T-helper 2 cell treated with Interferon-gamma antibody and Interleukin-4, amounts not matched to agents 100 ng/mL and 5 ng/mL, for 36 hours (primary cell): Measurements from ENCODE around the gene PTDSS2. TPM values are rescaled to one million over a fixed set of nuclear protein-coding genes. Genes with fewer than 3 reads are reported as not detected.
"Not testable (repeated sequence)": the region's sequence is repeated elsewhere in the genome, so short reads cannot be mapped to it uniquely, and the experiment has no call there.

Source experiments
- intact Hi-C: fragments of 100-400 bp; cut with micrococcal nuclease; formaldehyde crosslinking; loops from one replicate; pipeline ENCODE4 v1.15.1; 2023
- total RNA-seq: library from RNA; stranded (reverse); gene quantifications from 2 replicates; pipeline ENCODE4 v1.2.3, GENCODE V29; 2022

PTDSS2 gene
- total RNA-seq, 1 donor from 2014 or later, result 26.5 TPM

DNA sequence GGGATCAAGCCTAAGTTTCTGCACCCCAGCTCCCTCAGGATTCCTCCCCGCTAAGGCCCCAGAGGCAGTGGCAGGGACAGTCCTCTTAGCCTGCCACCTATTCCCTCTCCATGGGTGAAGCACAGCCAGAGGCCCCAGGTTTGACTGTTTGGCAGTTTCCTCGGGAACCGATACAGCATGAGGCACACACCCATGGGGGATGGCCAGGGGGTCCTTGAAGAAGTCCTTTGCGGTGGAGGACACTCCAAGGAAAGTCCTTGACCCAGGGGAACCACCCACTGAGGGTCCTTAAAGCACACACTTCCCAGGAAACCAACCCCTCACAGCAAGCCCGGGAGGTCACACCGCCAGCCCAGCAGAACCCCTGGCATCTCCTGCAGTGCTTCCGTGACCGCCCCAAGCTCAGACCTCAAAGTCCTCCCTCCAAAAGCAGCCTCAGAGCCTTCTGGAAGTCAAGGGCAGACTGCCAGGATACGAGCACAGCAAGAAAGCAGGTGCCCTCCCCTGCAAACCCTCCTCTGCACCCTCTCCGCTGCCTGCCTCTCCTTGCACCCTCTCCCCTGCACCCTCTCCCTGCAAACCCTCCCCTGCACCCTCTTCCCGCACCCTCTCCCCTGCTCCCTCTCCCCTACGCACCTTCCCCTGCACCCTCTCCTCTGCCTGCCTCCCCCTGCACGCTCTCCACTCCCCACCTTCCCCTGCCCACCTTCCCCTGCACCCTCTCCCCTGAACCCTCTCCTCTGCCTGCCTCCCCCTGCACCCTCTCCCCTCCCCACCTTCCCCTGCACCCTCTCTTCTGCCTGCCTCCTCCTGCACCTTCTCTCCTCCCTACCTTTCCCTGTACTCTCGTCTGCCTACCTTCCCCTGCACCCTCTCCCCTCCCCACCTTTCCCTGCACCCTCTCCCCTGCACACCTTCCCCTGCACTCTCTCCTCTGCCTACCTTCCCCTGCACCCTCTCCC, 36.7 kb upstream of the PTDSS2 start:
- intact Hi-C loops, result loop anchor here (2.0 kb wide), 2 partner anchors 177 to 207 kb away; partner anchors contain the start of genes BET1L, PSMD13, RIC8A and SIRT3

- intact Hi-C loops, result loop anchor here (2.0 kb wide), 2 partner anchors 178 to 208 kb away; partner anchors contain the start of genes BET1L, PSMD13, RIC8A and SIRT3
Measured at GRCh38 chr11:414318-414857, 35.7 kb upstream of the PTDSS2 start.

DNA sequence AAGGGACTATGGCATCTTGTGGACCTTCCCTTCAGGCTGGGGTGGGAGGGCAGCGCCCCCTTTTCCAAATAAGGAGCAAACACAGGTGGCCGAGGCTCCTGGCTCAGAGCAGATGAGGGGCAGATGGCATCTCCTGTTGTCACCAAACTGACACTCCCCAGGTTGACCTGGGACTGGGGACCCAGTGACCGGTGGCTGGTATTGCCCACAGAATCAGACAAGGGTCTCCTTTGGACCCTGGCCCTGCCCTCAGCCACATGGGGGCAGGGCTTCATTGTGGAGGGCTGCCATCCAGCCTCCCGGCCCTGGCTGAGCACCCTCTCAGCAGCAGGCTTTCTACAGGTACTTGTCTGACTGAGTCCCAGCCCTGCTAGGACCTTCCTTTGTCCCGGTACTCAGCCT, 34.4 kb upstream of the PTDSS2 start:
- intact Hi-C loops, result loop anchor here (1.0 to 2.0 kb wide), 4 partner anchors 33 to 209 kb away; partner anchors contain the start of genes BET1L, PSMD13, RIC8A and SIRT3

DNA sequence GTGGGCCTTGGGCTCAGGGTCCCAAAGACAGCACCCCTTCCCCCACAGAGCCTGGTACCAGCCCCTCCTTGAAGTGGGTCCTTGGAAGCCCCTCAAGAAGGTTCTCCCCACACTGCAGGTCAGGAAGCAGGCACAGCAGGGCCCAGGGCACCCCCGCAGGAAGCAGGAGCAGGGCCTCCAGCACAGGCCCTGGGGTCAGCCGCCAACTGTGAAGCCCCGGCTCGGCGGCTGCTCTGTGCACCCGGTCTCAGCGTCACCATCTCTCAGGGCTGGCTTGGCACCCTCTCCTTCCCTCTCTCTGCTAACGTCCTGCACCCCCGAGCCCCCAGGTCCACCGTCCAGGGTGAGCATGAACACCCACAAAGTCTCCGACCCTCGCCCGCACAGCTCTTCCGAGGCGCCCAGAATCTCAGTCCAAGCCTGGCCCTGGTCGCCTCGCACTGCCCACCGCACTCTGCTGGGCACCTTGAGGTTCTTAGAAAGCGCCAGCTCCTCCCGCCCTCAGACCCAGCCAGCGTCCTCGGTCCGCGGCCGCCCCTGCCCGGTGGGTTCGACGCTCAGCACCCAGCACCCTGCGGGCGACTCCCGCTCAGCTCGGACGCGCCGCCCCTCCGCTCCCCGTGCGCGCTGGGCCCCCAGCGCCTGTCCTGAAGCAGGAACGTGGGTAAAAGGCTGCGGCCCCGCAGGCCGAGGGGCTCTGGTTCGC, 33.9 kb upstream of the PTDSS2 start:
- intact Hi-C loops, result no loop called here

GRCh38 chr11:416757-417621, 33.1 kb upstream of the PTDSS2 start:
- intact Hi-C loops, result no loop called here

- intact Hi-C loops, result no loop called here
Measured at GRCh38 chr11:417652-418342, 32.3 kb upstream of the PTDSS2 start.

DNA sequence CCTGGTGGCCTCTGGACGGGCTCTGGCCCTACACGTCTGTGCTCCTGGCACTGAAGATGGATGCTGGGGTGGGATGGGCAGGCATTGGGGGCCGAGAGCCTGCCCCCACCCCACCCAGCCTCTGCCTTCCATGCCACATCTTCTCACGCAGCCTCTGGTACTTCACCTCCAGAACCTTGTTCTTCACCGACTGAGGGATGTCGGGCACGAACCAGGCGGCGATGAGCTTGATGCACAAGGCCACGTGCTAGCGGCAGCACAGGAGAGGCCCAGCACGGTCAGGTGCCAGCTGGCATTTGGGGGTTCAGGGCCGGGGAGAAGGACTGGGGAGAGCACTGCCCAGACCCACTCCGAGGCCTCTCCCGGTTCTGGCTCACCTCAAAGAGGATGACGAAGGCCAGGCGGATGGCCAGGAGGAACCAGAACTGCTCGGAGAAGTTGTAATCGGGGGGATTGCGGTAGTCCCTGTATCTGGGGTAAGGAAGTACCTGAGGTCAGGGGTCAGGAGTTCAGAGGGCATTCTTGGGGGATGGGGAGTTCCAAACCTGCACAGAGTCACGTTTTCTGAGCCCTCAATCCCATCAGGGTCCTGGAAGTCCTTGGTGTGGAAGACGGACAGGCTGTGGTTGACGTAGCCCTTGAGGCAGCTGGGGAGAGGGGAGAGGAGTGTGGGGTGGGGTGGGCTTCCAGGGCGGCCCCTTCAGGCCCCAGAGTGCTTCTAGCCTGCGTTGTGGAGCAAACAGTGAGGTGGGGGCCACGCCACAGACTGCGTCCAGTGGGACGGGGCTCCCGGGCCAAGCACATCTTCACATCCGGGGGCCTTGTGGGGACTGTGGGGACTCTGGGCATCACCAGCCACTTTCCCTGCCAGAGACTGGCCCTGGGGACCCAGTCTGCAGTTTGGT, 31.5 kb upstream of the PTDSS2 start:
- intact Hi-C loops, result no loop called here

- intact Hi-C loops, result no loop called here
Measured at GRCh38 chr11:419248-420005, 30.7 kb upstream of the PTDSS2 start.

GRCh38 chr11:420054-420910, 29.8 kb upstream of the PTDSS2 start:
- intact Hi-C loops, result no loop called here

- intact Hi-C loops, result no loop called here
Measured at GRCh38 chr11:420911-421321, 29.2 kb upstream of the PTDSS2 start.

GRCh38 chr11:422249-422656, 27.8 kb upstream of the PTDSS2 start:
- intact Hi-C loops, result no loop called here

DNA sequence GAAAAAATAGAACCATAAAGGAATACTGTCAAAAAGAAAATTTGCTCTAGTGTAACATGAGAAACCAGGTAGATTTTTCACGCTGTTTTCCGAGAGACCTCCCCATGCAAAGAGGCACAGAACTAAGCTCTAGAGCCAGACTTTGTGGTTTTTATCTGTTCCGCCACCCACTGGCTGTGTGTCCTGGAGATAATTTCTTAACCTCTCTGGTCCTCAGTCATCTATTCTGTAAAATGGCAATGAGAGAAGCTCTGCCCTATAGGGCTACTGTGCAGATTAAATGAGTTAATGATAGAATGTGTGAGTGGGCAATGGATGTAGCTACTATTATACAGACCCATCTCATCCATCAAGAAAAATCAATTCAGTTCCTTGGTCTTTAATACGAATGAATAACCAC, 25.8 kb upstream of the PTDSS2 start:
- intact Hi-C loops, result no loop called here

GRCh38 chr11:424766-425165, 25.3 kb upstream of the PTDSS2 start:
- intact Hi-C loops, result not testable (repeated sequence)

GRCh38 chr11:425301-425700, 24.8 kb upstream of the PTDSS2 start:
- intact Hi-C loops, result no loop called here

DNA sequence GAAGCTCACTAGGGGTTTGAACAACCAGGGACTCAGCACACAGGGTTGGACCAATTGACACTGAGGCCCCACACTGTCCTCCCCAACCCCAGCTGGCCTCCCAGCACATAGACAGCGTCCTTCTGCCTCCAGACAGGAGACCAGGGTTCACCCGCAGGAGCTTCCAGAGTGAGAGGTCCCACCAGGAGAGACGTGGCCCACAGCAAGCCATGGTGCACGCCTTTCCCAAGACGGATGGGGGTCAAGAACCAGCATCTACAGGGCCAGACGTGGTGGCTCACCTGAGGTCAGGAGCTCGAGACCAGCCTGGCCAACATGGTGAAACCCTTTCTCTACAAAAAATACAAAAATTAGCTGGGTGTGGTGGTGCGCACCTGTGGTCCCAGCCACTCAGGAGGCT, 23.2 kb upstream of the PTDSS2 start:
- intact Hi-C loops, result no loop called here

DNA sequence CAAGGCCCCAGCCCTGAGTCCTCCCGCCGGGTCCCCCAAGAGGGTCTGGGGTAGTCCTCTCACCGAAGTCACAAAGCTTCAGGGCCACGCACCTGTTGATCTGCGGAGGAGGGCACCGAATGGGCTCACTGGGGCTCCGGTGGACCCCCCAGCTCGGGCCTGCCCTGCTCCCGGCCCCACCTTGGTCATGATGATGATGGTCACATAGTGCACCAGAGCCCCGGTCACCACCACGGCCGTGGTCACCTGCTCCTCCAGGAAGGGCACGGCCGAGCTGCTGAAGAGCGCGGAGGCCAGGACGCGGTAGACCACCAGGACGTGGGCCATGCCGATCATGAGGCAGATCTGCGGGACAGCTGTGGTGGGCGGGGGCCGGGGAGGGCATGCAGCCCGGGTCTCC, 21.8 kb upstream of the PTDSS2 start:
- intact Hi-C loops, result no loop called here

GRCh38 chr11:429391-429790, 20.7 kb upstream of the PTDSS2 start:
- intact Hi-C loops, result no loop called here
